GM20431 (cell line): ENCODE measurements around the gene MVD.

Experiments used
- in situ Hi-C: fragments of 300-500 bp; cut with MseI, MboI; formaldehyde crosslinking; loops from one replicate; pipeline ENCODE4 v1.15.0; 2020; ENCODE audit warnings: low sequenced_read_pairs; ENCODE audit not compliant: unreplicated experiment

Gene MVD

GRCh38 chr16:88697831-88698615 lies 35.1 kb upstream of the MVD start:
- in situ Hi-C loops, result no loop called here

DNA sequence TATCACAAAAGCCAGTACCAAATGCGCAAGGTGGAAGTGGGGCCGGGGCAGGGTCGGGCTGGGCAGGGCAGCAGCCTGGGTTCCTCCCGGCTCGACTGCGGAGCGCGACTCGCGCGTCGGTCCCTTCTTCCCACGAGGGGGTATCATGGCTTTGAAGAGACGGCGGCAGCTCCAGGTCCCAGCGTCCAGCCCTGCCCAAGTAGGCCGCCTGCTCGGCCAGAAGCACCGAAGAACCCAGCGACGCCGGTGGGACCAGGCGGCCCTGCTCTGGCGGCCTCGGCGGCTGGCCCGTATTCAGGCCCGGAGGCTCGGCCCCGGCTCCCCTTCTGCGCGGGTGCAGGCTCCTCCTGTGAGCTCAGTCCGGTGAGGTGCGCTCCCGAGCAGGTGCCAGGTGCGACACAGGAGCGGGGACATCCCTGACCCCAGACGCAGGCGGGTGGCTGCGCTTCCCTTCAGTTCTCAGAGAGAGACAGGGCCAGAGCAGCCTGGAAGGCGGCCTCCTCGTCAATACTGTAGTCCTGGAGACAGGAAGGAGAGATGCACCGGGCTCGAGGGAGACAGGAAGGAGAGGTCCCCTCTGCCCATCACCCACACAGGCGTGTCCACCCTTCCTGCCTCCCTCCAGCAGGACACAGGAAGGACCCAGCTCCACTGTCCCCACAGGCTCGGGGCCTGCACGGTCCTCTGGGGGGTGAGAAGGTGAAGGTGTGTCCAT lies 34.4 kb upstream of the MVD start:
- in situ Hi-C loops, result no loop called here

DNA sequence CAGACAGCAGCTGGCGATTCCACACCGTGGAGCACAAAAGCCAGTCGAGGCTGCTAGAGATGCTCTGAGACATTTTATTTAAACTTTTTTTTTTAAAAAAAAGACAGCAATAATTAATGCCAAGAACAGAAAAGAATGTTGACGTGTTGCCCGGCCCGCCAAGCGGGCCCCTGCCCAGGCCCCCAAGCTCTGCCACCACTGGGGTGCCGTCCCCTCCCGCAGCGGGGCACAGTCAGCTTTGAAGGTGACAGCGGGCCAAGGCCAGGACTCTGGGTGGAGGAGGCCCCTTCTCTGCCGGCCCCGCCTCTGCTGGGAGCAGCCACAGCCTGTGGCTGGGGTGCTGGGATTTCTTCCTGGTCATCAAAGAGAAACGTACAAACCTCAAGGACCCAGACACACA lies 33.5 kb upstream of the MVD start:
- in situ Hi-C loops, result no loop called here

GRCh38 chr16:88695753-88696152 lies 32.9 kb upstream of the MVD start:
- in situ Hi-C loops, result no loop called here

- in situ Hi-C loops, result no loop called here
Observed at GRCh38 chr16:88695218-88695617, 32.3 kb upstream of the MVD start.

DNA sequence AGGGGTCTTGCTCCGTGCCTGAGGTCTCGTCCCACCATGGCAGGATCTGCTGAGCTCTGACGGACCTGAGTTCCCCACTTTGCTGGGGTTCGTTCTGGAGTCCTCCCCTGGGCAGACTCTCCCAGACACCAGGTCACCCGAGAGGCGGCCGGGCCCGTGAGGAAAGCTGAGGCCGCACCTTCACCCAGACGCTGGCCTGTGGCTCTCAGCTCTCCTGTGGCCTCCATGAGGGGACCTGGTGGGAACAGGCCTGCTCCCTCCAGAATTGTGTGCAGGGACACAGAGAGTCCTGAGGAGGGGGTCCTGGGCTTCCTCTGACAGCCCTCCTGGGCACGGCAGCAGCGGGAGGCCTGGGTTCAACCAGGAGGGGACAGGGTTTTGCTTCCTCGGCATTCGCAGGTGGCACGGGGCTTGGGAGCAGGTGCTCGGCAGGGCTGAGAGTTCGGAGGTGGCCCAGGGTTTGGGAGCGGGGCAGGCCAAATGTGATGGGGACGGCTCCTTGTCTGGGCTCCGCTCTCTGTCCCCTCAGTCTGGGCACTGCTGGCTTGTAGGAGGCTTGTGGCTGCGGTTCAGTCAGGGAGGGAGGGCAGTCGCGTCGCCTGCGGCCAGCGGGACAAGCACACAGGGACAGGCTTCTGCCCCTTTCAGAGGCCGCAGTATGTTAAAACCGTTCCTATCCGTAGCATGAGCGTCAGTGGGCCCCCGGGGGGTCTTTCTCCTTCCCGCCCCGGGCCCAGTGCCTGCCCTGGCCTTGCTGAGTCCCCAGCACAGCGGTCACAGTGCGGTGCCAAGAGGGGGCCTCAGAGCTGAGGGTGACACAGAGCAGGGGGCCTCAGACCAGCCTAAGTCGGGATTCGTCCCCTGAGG lies 31.6 kb upstream of the MVD start:
- in situ Hi-C loops, result no loop called here

DNA sequence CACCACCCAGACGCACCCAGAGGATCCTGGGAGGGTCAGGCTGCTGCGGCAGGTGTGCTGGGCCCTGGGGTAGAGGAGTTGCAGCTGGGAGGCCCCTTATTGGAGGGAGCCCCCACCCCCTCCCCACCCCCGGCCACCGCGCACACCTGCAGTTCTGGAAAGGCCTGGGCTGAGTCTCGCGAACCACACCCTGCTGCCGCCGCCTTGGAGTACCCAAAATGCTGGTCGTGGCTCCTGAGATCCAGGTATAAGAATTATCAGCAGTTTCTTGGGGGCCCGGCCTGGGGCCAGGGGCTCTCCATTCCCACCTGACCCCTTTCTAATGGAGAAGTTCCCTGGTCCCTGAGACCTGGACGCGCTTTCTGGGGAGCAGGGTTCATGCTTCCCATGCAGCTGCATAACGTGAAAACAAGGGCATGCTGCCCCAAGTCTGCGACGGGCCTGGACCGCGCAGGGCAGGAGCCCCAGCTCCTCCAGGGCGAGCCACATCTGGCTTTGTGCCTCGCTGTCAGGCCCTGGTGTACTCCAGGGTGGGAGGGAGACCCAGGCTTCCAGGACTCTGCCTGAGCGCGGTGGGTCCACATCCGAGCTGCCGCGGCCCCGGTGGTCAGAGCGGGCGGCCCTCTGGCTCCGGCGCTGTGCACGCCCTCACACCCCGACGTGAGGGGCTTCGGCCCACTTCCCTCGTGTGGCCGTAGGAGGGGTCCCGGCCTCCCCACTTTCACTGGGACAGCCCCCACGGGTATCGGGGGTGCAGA lies 30.7 kb upstream of the MVD start:
- in situ Hi-C loops, result no loop called here

DNA sequence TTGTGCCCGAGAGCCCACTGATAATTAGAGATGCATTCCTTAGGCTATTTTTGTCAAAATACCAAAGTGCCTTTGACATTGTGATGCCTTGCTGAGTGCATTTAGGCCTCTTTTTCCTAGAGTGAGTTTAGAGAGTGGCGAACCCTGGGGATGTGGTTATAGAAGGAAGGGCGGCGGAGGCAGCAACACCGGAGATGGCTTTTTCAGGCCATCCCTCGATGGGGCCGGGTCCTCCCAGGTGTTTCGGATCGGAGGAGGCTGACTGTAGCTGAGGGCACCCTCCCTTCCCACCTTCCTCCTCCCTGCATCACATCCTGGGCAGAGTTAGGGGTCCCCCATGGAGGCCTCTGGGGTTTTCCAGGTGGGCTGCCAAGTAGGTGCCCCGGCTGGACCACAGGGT lies 30.0 kb upstream of the MVD start:
- in situ Hi-C loops, result no loop called here

DNA sequence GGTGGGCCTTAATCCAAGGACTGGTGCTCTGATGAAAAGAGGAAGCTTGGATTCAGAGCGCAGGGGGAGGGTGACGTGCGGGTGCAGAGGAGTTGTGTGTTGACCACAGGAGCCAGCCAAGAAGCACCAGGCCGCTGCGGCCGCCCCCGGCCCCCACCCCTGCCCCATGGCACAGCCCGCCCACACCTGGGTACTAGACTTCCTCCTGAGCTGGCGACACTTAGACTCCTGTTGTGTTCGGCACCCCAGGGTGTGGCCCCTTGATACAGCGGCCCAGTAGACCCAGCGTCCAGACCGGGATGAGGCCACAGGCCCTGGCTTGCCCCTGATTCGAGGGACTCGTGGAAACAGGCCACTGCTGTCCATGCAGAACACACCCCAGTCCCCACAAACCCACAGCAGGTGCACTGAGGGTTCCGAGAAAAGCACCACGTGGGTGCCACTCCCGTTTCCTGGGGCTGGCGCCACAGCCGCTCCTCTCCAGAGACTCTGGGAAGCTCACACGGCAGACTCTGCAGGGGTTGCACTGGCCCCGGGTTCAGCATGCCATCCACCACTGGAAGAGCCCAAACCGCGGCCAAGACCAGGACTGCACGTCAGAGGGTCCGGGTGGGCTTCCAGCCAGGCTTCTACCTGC lies 29.2 kb upstream of the MVD start:
- in situ Hi-C loops, result no loop called here

DNA sequence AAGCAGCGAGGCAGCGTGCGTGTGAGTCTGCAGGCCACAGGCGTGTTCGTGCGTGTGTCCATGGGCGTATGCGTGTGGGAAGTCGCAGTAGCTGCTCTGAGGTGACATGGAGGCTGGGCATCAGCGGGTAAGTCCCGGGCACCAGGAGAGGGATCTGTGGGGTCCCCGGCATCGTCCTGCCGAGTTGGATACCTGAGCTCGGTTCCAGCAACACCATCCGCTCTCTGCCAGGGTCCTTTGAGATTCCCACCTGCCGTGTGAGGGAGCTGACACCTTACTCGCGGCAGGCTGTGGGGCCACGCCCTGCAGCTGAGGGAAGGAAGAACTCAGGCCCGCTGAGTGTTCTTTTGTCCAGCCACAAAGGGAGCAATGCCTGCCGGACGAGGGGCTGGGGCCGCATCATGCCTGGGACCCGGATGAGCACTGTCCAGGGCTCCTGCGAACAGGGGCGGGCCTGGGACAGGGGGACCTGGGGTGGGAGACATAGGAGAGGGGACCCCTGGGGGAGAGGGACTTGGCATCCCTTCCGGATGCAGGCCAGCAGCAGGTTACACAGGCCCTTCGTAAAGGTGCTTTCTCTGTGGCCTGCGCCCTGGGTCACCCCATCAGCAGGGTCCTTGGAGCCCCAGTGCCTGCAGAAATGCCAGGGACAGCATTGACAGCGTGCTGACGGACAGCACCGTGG lies 28.4 kb upstream of the MVD start:
- in situ Hi-C loops, result no loop called here

- in situ Hi-C loops, result no loop called here
Observed at GRCh38 chr16:88690341-88691128, 27.6 kb upstream of the MVD start.

DNA sequence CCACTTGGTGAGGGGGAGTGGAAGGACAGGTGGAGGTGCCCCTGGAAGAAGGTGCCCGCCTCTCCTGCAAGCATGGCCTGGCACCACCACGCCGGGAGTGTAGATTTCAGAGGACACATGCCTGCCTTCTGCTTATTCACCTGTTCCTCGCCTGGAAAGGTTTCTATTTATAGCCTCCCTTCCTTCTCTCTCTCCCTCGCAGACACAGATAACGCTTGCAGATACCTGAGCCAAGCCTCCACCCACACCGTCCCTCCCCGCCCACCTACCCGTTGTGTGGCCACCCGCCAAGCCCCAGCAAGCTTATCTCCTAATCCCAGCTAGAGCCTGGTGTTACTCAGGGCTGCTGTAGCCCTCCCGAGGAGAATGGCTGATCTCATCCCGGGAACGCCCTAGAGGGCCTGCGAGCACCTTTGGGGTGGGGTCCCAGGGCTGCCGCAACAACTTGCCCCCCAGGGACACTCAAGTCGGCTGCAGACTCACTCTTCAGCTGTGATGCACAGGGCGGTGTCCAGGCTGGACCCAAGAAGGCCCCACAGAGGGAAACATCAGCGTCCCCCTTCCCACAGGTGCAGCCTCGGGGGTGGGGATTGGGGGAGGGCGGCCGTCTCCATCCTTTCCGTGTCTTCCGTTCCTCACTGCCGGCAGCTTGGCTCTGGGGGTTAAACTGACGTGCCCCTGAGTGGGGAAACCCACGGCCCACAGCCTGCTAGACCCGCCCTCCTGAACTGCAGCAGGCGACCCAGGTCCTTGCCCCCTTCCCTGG lies 25.3 kb upstream of the MVD start:
- in situ Hi-C loops, result no loop called here

- in situ Hi-C loops, result no loop called here
Observed at GRCh38 chr16:88687676-88688012, 24.8 kb upstream of the MVD start.

DNA sequence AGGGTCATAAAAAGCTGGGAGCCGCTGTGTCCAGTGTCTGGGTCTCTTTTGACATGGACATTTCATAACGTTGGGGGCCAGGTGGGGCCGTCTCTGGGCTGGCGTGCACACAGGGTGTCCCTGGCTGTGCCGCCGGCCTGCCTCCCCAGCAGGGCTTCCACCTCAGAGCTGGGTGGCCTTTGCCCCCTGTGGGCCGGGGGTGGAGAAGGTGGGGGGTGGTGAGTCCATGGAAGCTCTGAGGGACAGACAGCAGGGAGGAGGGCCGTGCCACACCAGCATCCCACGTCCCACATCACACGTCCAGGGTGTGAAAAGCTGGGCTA lies 24.3 kb upstream of the MVD start:
- in situ Hi-C loops, result no loop called here

DNA sequence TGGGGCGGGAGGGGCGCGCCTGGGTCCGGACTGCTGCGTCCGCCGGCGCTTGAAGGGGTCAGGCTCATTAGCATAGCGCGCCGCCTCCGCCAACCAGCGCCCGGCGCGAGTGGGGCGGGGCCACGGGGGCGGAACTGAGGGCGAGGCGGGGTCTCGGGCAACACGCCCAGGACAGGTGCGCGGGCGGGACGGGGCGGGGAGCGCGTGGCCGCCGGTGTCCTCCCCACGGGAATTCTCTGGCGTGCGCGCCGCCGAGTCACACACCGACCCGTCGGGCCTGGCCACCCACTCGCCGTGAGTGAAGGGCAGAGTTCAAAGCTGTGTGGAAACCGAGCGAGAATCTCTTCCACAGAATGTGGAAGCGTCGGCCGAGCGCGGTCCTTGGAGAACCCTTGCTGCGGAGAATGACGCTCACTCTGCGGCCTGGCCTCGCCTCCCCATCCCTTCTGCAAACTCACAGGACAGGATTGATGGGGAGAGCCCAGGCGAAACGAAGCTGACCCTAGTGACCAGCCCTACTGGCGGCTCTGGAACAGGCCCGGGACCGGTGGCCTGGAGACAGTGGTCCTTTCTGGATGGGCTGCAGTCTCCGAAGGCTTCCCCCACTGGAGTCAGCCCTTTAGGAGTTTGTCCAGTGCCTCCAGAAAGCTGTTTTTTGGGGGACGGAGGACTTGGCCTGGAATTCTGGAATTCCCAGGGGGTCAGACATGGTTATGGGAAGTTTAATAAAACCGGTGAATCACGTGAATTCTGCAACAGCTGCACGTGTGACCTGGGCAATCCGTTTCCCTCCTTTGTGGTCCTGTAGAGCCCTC lies 23.8 kb upstream of the MVD start, which contains the start of gene SNAI3:
Gene SNAI3, minus strand, starts transcription at position 69 of the 815 bp plus-strand sequence. CDS start 101 bp downstream, outside the sequence.
- in situ Hi-C loops, result no loop called here

GRCh38 chr16:88686062-88686438 lies 23.2 kb upstream of the MVD start:
- in situ Hi-C loops, result no loop called here
